Mammary epithelial cell (primary cell): ENCODE measurements around the gene LIPM.

Experiments
- CTCF ChIP-seq, 2 donors: IDR thresholded peaks in 1 of 2; conservative IDR thresholded peaks in 1 of 2; 2 replicates each; pipeline ENCODE4 v1.5.1; 2011 to 2012; ENCODE audit warnings: inconsistent platforms in 2 of 2, low read length in 2 of 2, mild to moderate bottlenecking in 2 of 2, control low read depth in 1 of 2, low read depth in 1 of 2; ENCODE audit not compliant: insufficient read depth in 1 of 2; ENCODE audit errors: extremely low read depth in 1 of 2
- EZH2 ChIP-seq: IDR thresholded peaks from 2 replicates; pipeline ENCODE4 v1.6.1; 2012; ENCODE audit warnings: low read length, inconsistent platforms, borderline replicate concordance

GRCh38 chr10:88854684-88855083, 52.2 kb downstream of the LIPM start:
- TF ChIP-seq CTCF (conservative IDR thresholded peaks at IDR 0.05 in 1 of 2, IDR thresholded peaks at IDR 0.05 in 1 of 2; ENCODE audit: extremely low read depth in 1 of 2, insufficient read depth in 1 of 2, low read depth in 1 of 2, low read length in 2 of 2) = no peak
- TF ChIP-seq EZH2 = no peak
